ENCODE measurements around the gene C19orf12.

- TF ChIP-seq CTCF (IDR thresholded peaks at IDR 0.05; ENCODE audit: low read depth, low read length): no peak
- no peak for TF ChIP-seq MAX (IDR thresholded peaks at IDR 0.05; ENCODE audit: low read depth, low read length)
- no peak for TF ChIP-seq POLR2A (IDR thresholded peaks at IDR 0.05; ENCODE audit: extremely low read depth, insufficient read length)
Observed at GRCh38 chr19:29706635-29707034, 8.4 kb downstream of the C19orf12 start.

Measured in NB4 (cell line).